Ishikawa (cell line): ENCODE results near the gene RBMS1.

Experiments
- TAF1 ChIP-seq: IDR thresholded peaks from 2 replicates; pipeline ENCODE4 v1.6.1; 2012; ENCODE audit warnings: low read depth, mild to moderate bottlenecking
- TCF12 ChIP-seq: IDR thresholded peaks from 2 replicates; pipeline ENCODE4 v1.6.1; 2012; ENCODE audit warnings: low read depth
- TEAD4 ChIP-seq: IDR thresholded peaks from 2 replicates; pipeline ENCODE4 v1.6.1; 2012

DNA sequence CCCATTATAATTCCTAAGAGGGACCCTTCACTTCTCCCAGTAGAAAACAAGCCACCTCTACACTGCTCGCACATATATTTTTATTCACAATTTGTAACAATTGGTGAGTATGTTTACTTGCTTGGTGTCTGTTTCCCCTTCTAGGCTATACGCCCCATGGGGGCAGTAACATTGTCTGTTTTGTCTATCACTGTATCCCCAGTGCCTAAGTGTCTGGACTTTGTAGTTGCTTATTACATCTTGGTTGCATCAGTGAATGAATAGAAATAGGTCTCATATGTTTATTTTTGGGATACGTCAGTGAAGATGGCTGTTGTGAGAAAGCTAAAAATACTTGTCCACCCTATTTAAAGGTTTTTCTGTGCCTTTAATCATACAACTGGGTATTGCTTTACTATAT, 206.1 kb downstream of the RBMS1 start:
- no peak for TF ChIP-seq TAF1
- TF ChIP-seq TCF12: no peak
- no peak for TF ChIP-seq TEAD4
